A549 (cell line): ENCODE results near the gene INTS12. TPM values are rescaled to one million over a fixed set of nuclear protein-coding genes. Genes with fewer than 3 reads are reported as not detected.

Experiments used
- ATAC-seq, 2 experiments: fragments of 200-7000 bp in 1 of 2; fragments of >200 bp in 1 of 2; cut with Nextera tagmentation in 1 of 2; cut with Tn5 transposase in 1 of 2; 3 replicates each; pipeline versions ENCODE4 v1.8.0 to v1.9.1; 2018 to 2020; ENCODE audit warnings: mild to moderate bottlenecking in 1 of 2, moderate library complexity in 1 of 2
- CTCF ChIA-PET: fragments of 300-600 bp; sonication (Branson Sonifier 250); formaldehyde crosslinking; extraction: SDS; loops from one replicate; lab custom pipeline; 2021; ENCODE audit warnings: antibody characterized with exemption, inconsistent platforms; lab: Yijun Ruan, JAX
- POLR2A ChIA-PET: fragments of 350-600 bp; formaldehyde crosslinking; extraction: SDS; loops from one replicate; lab custom pipeline; 2021; ENCODE audit warnings: antibody characterized with exemption, inconsistent platforms; lab: Yijun Ruan, JAX
- DNase-seq, 2 experiments: peaks; one replicate each; pipeline versions ENCODE4 v3.0.0 to v3.0.0-alpha.2; 2011 to 2016; ENCODE audit warnings: low read depth in 1 of 2, low spot score in 1 of 2
- FAIRE-seq: peaks from 2 replicates; lab custom pipeline; 2011; peaks lifted over from hg19 to GRCh38; lab: Jason Lieb, UNC
- H3K27ac ChIP-seq, 2 experiments: fragments of >200 bp; sonication (Bioruptor Twin); formaldehyde crosslinking; 3 replicates each; pipeline ENCODE4 v1.5.1; 2016 to 2017
- H3K4me1 ChIP-seq: fragments of >200 bp; sonication (Bioruptor Twin); formaldehyde crosslinking; 3 replicates; pipeline ENCODE4 v1.6.1; 2016
- H3K4me2 ChIP-seq: fragments of >200 bp; sonication (Bioruptor Twin); formaldehyde crosslinking; 3 replicates; pipeline ENCODE4 v1.6.1; 2016
- H3K4me3 ChIP-seq: fragments of >200 bp; sonication (Bioruptor Twin); formaldehyde crosslinking; 3 replicates; pipeline ENCODE4 v1.5.1; 2016
- H3K9me3 ChIP-seq: fragments of >200 bp; sonication (Bioruptor Twin); formaldehyde crosslinking; 3 replicates; pipeline ENCODE4 v1.6.1; 2016
- BHLHE40 ChIP-seq: IDR thresholded peaks from 2 replicates; pipeline ENCODE4 v1.6.1; 2012; ENCODE audit warnings: low read depth, low read length, inconsistent platforms
- CHD4 ChIP-seq: fragments of 200-600 bp; sonication (generic); IDR thresholded peaks from 2 replicates; pipeline ENCODE4 v1.6.1; 2016; ENCODE audit warnings: antibody characterized with exemption, mild to moderate bottlenecking, borderline replicate concordance
- CTCF ChIP-seq: fragments of >200 bp; sonication (Bioruptor Twin); formaldehyde crosslinking; IDR thresholded peaks from 3 replicates; pipeline ENCODE4 v1.5.1; 2016
- EHF ChIP-seq: fragments of 250-450 bp; sonication (Bioruptor Pico); IDR thresholded peaks from 2 replicates; pipeline ENCODE4 v1.5.0; 2020; ENCODE audit warnings: mild to moderate bottlenecking
- EP300 ChIP-seq, 2 experiments: fragments of >200 bp; sonication (Bioruptor Twin); formaldehyde crosslinking; IDR thresholded peaks; 2 replicates in 1 of 2; 3 replicates in 1 of 2; pipeline ENCODE4 v1.6.1; 2016 to 2017
- FOSB ChIP-seq: fragments of 250-450 bp; sonication (Bioruptor Pico); IDR thresholded peaks from 2 replicates; pipeline ENCODE4 v1.5.0; 2020; ENCODE audit warnings: mild to moderate bottlenecking, moderate library complexity
- FOXS1 ChIP-seq: fragments of 250-450 bp; sonication (Bioruptor Pico); IDR thresholded peaks from 2 replicates; pipeline ENCODE4 v1.5.0; 2020; ENCODE audit warnings: mild to moderate bottlenecking, moderate library complexity
- GATA3 ChIP-seq: IDR thresholded peaks from 2 replicates; pipeline ENCODE4 v1.6.1; 2012; ENCODE audit warnings: borderline replicate concordance
- HDAC2 ChIP-seq: fragments of 200-600 bp; sonication (generic); IDR thresholded peaks from 2 replicates; pipeline ENCODE4 v1.6.1; 2016
- HES2 ChIP-seq: fragments of >200 bp; sonication (Bioruptor Twin); formaldehyde crosslinking; IDR thresholded peaks from 2 replicates; pipeline ENCODE4 v1.6.1; 2016
- HMGXB4 ChIP-seq: fragments of 250-450 bp; sonication (Bioruptor Pico); IDR thresholded peaks from 2 replicates; pipeline ENCODE4 v1.5.0; 2021; ENCODE audit warnings: mild to moderate bottlenecking, moderate library complexity, borderline replicate concordance
- HOXB13 ChIP-seq: fragments of 250-450 bp; sonication (Bioruptor Pico); IDR thresholded peaks from 2 replicates; pipeline ENCODE4 v1.5.0; 2020; ENCODE audit warnings: low read depth, mild to moderate bottlenecking, moderate library complexity
- HOXB5 ChIP-seq: fragments of 250-450 bp; sonication (Bioruptor Pico); IDR thresholded peaks from 2 replicates; pipeline ENCODE4 v1.5.0; 2020; ENCODE audit warnings: mild to moderate bottlenecking, moderate library complexity
- JUN ChIP-seq, 2 experiments: fragments of >200 bp; sonication (Bioruptor Twin); formaldehyde crosslinking; IDR thresholded peaks; 2 replicates in 1 of 2; 3 replicates in 1 of 2; pipeline ENCODE4 v1.6.1; 2016 to 2017
- KDM5A ChIP-seq: fragments of 200-600 bp; sonication (generic); IDR thresholded peaks from 2 replicates; pipeline ENCODE4 v1.6.1; 2016; ENCODE audit warnings: antibody characterized with exemption, mild to moderate bottlenecking
- MAFK ChIP-seq: fragments of 450-650 bp; IDR thresholded peaks from 2 replicates; pipeline ENCODE4 v1.6.1; 2014; ENCODE audit not compliant: partially characterized antibody
- MAZ ChIP-seq: fragments of 150-350 bp; IDR thresholded peaks from 2 replicates; pipeline ENCODE4 v1.6.1; 2014; ENCODE audit warnings: antibody characterized with exemption, low read depth, low read length, borderline replicate concordance
- MYC ChIP-seq: IDR thresholded peaks from 2 replicates; pipeline ENCODE4 v1.6.1; 2012; ENCODE audit warnings: mild to moderate bottlenecking, inconsistent platforms, low read length, improper control_type of control experiment, borderline replicate concordance
- NPAS2 ChIP-seq: fragments of 250-450 bp; sonication (Bioruptor Pico); IDR thresholded peaks from 2 replicates; pipeline ENCODE4 v1.8.0; 2022; ENCODE audit warnings: mild to moderate bottlenecking, moderate library complexity, borderline replicate concordance
- PHF8 ChIP-seq: fragments of 200-600 bp; sonication (generic); IDR thresholded peaks from 2 replicates; pipeline ENCODE4 v1.6.1; 2016; ENCODE audit warnings: low read depth, mild to moderate bottlenecking, antibody characterized with exemption, moderate library complexity, borderline replicate concordance
- RAD21 ChIP-seq, 2 experiments: fragments of >200 bp in 1 of 2; sonication (Bioruptor Twin) in 1 of 2; formaldehyde crosslinking in 1 of 2; IDR thresholded peaks in 1 of 2; conservative IDR thresholded peaks in 1 of 2; 2 replicates in 1 of 2; 3 replicates in 1 of 2; pipeline ENCODE4 v1.6.1; 2012 to 2018; ENCODE audit warnings: inconsistent platforms in 1 of 2
- RCOR1 ChIP-seq: fragments of 150-350 bp; IDR thresholded peaks from 2 replicates; pipeline ENCODE4 v1.6.1; 2014; ENCODE audit warnings: antibody characterized with exemption, low read length, low read depth
- ZC3H11A ChIP-seq: fragments of 450-650 bp; IDR thresholded peaks from 2 replicates; pipeline ENCODE4 v1.6.1; 2014; ENCODE audit warnings: antibody characterized with exemption, mild to moderate bottlenecking
- ZSCAN20 ChIP-seq: fragments of 250-450 bp; sonication (Bioruptor Pico); IDR thresholded peaks from 2 replicates; pipeline ENCODE4 v1.8.0; 2022; ENCODE audit warnings: mild to moderate bottlenecking, moderate library complexity
- WGBS: methylation state at CpG from one replicate; pipeline ENCODE4 v1.1.6; 2017; ENCODE audit errors: missing lambda C conversion rate; 5-methylcytosine and 5-hydroxymethylcytosine counted together
- polyA plus RNA-seq, 4 experiments: library from polyadenylated mRNA; depleted of rRNA in 3 of 4; stranded (reverse); fragments of >200 nt; fragmentation: RNase III in 1 of 4; extraction: RNeasy Plus Mini Kit Qiagen cat#74134 plus additional on column Dnase treatment in 1 of 4; gene quantifications; 2 replicates in 3 of 4; 3 replicates in 1 of 4; pipeline ENCODE4 v1.2.3, GENCODE V29; 2011 to 2017
- TF ChIP-seq, protein P1 (sequence below): fragments of >200 bp; sonication (Bioruptor Twin); formaldehyde crosslinking; IDR thresholded peaks from 3 replicates; pipeline ENCODE4 v1.6.1; 2016

Gene INTS12
- polyA plus RNA-seq, 2 of the 4 experiments (the other 2 are of a cell fraction), result 13.0 to 39.0 TPM

GRCh38 chr4:105651884-105652283 is 56.6 kb downstream of the INTS12 start:
- no peaks in the 10 kb centered on the region for H3K9me3 ChIP-seq
- DNase-seq, result no peak
- H3K4me2 ChIP-seq, result 0 out of 3 replicates have a peak overlapping the region, but pooled peaks have one; percentile 12
- H3K4me3 ChIP-seq, result no peak overlapping the region
- CTCF ChIA-PET, result no interaction called here
- FAIRE-seq, result no peak
- no peak for ATAC-seq
- no peak overlapping the region for H3K27ac ChIP-seq
- no peak for TF ChIP-seq EP300 (IDR thresholded peaks at IDR 0.05)
- no peak for TF ChIP-seq PHF8
- no peak for TF ChIP-seq EHF (CRISPR knock-in tag)
- no peak for TF ChIP-seq ZSCAN20 (CRISPR knock-in tag)
- TF ChIP-seq, all 56 proteins: peak for 0
- H3K4me1 ChIP-seq, result no peaks in the 10 kb centered on the region
- POLR2A ChIA-PET, result no interaction called here

DNA sequence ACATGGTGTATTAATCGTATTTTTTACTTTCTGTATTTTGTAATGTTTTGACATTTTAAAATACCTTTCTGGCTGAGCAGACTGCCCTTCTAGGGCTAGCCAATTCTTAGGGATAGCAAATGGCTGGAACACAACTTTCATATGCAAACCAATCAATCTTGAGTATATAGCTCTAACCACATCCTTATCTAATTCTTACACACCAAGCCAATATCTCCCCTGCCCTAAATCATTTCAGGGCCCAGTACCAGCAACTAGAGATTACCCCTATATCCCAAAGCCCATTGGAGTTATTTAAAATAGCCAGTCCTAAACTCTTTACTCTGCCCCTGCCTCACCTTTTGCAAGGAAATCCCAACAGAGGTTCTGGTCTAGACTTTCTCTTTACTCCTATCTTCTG is 58.3 kb downstream of the INTS12 start:
- FAIRE-seq, result no peak
- DNase-seq, result no peak
- TF ChIP-seq RAD21 (conservative IDR thresholded peaks at IDR 0.05 in 1 of 2, IDR thresholded peaks at IDR 0.05 in 1 of 2) (no peak), RCOR1 (no peak), GATA3 (no peak), CHD4 (no peak), HOXB13 (CRISPR knock-in tag) (no peak), MAZ (no peak), FOSB (CRISPR knock-in tag) (no peak)
- TF ChIP-seq, all 56 proteins: peak for 0
- Histone ChIP-seq H3K4me3 (no peak overlapping the region), H3K4me1 (no peaks in the 10 kb centered on the region), H3K9me3 (no peaks in the 10 kb centered on the region), H3K4me2 (no peak overlapping the region), H3K27ac (no peak overlapping the region)
- ChIA-PET POLR2A (no interaction called here), CTCF (no interaction called here)
- ATAC-seq, result no peak
- WGBS, result 18% methylated on average over 1 of the region's 1 CpG

DNA sequence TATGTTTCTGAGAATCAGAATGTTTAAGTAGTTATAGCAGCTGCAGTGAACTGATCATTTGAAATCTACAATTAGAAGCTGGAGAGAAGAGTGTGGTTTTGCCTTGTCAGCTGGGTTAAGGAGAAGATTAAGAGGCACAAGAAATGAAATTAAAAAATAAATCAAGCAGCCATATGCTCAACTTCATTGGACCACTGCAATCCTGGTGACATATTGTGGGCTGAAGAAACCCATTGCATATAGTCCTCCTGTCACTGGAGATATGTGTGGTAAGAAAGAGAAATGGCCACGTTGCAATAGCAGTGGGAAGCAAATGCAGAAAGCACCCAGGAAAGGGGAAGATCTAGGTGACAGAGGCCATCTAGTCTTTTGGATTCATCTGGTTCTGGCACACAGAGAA is 63.0 kb downstream of the INTS12 start:
- DNase-seq (no peak), ATAC-seq (no peak)
- ChIA-PET POLR2A (no interaction called here), CTCF (no interaction called here)
- H3K4me1 ChIP-seq, result no peaks in the 10 kb centered on the region
- H3K27ac ChIP-seq, result no peak overlapping the region
- 14% methylated on average over 1 of the region's 1 CpG for WGBS
- H3K4me3 ChIP-seq, result no peak overlapping the region
- no peaks in the 10 kb centered on the region for H3K9me3 ChIP-seq
- no peak for TF ChIP-seq MYC
- TF ChIP-seq, protein P1, sequence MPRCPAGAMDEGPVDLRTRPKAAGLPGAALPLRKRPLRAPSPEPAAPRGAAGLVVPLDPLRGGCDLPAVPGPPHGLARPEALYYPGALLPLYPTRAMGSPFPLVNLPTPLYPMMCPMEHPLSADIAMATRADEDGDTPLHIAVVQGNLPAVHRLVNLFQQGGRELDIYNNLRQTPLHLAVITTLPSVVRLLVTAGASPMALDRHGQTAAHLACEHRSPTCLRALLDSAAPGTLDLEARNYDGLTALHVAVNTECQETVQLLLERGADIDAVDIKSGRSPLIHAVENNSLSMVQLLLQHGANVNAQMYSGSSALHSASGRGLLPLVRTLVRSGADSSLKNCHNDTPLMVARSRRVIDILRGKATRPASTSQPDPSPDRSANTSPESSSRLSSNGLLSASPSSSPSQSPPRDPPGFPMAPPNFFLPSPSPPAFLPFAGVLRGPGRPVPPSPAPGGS, result no peak
- TF ChIP-seq CTCF, result no peak
- TF ChIP-seq HMGXB4, result no peak
- no peak for TF ChIP-seq BHLHE40
- TF ChIP-seq, all 56 proteins: peak for 0
- H3K4me2 ChIP-seq, result no peak overlapping the region
- FAIRE-seq, result no peak

DNA sequence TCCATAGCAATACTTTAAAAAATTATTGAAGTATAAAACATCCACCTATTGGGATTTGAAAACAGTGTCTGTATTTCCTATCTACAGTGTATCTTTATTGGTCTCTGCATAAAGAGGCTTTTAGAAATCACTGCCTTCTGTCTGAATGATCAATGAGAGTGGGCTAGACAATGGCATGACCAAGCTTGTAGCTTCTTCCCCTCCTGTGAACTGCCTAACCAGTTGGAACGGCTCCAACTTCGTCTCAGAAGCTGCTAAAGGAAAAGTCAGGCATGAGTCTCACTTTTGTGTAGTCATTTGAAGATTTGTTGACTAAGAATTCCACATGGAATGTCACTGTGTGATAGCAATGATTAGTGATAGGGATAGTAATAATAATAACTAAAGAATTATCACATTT is 64.2 kb downstream of the INTS12 start:
- ChIA-PET CTCF (no interaction called here), POLR2A (no interaction called here)
- 39% methylated on average over 2 of the region's 2 CpGs for WGBS
- H3K4me1 ChIP-seq, result no peaks in the 10 kb centered on the region
- no peaks in the 10 kb centered on the region for H3K9me3 ChIP-seq
- no peak overlapping the region for H3K27ac ChIP-seq
- H3K4me2 ChIP-seq, result no peak overlapping the region
- DNase-seq (no peak), FAIRE-seq (no peak), ATAC-seq (no peak)
- H3K4me3 ChIP-seq, result no peak overlapping the region
- TF ChIP-seq MAFK (no peak), ZC3H11A (no peak), FOXS1 (no peak), JUN (IDR thresholded peaks at IDR 0.05) (no peak), HOXB5 (CRISPR knock-in tag) (no peak), HDAC2 (no peak), HES2 (no peak), ZSCAN20 (CRISPR knock-in tag) (no peak), HMGXB4 (no peak), NPAS2 (CRISPR knock-in tag) (no peak), KDM5A (no peak)
